T-helper 17 cell (primary cell): ENCODE data around the gene PRSS12. TPM values are rescaled to one million over a fixed set of nuclear protein-coding genes. Genes with fewer than 3 reads are reported as not detected.
"Not testable (repeated sequence)": the region's sequence is repeated elsewhere in the genome, so short reads cannot be mapped to it uniquely, and the experiment has no call there.

Source experiments
- ATAC-seq: fragments of 150-1000 bp; cut with Tn5 transposase; 2 replicates; pipeline ENCODE4 v1.10.0; 2021; ENCODE audit warnings: mild to moderate bottlenecking, moderate library complexity
- DNase-seq, 3 donors: peaks; one replicate each; pipeline versions ENCODE4 v3.0.0 to v3.0.0-alpha.2; 2020 to 2021
- H3K9me3 ChIP-seq: one replicate; pipeline ENCODE4 v1.7.0; 2013; ENCODE audit warnings: low read length, mild to moderate bottlenecking; ENCODE audit not compliant: control insufficient read depth, poor library complexity, severe bottlenecking
- H3K27ac Mint-ChIP-seq: one replicate; pipeline ENCODE4 v1.8.0; 2022; ENCODE audit warnings: mild to moderate bottlenecking, moderate library complexity, mixed read lengths
- H3K27me3 Mint-ChIP-seq: one replicate; pipeline ENCODE4 v1.8.0; 2022; ENCODE audit warnings: mixed read lengths
- H3K36me3 Mint-ChIP-seq: one replicate; pipeline ENCODE4 v1.8.0; 2022; ENCODE audit warnings: low read depth, mixed read lengths
- H3K4me1 Mint-ChIP-seq: one replicate; pipeline ENCODE4 v1.8.0; 2022; ENCODE audit warnings: mild to moderate bottlenecking, mixed read lengths
- H3K4me3 Mint-ChIP-seq: one replicate; pipeline ENCODE4 v1.8.0; 2022; ENCODE audit warnings: mild to moderate bottlenecking, moderate library complexity, mixed read lengths
- total RNA-seq, 4 donors: library from RNA in 2 of 4; stranded (reverse) in 2 of 4; gene quantifications; one replicate each; pipeline ENCODE4 v1.2.3 and lab custom pipeline; 2022 to 2026

PRSS12 gene
- total RNA-seq, 2 donors from 2014 or later: not detected

- Mint-ChIP-seq H3K4me3 (no peak overlapping the region), H3K4me1 (no peaks in the 10 kb centered on the region), H3K27ac (no peak overlapping the region), H3K27me3 (peaks cover 26% of the 10 kb centered on the region), H3K36me3 (no peaks in the 10 kb centered on the region)
- H3K9me3 ChIP-seq: no peaks in the 10 kb centered on the region
- ATAC-seq: no peak
- no peak for DNase-seq
Measured at GRCh38 chr4:118331352-118331751, 21.5 kb downstream of the PRSS12 start.

- Mint-ChIP-seq H3K27ac (no peak overlapping the region), H3K4me3 (no peak overlapping the region), H3K4me1 (no peaks in the 10 kb centered on the region), H3K27me3 (peaks cover 23% of the 10 kb centered on the region), H3K36me3 (no peaks in the 10 kb centered on the region)
- ATAC-seq (no peak), DNase-seq (no peak)
- H3K9me3 ChIP-seq: no peaks in the 10 kb centered on the region
Measured at GRCh38 chr4:118329849-118330248, 23.0 kb downstream of the PRSS12 start.

GRCh38 chr4:118327554-118328241, 25.1 kb downstream of the PRSS12 start:
- no peaks in the 10 kb centered on the region for H3K36me3 Mint-ChIP-seq
- H3K27me3 Mint-ChIP-seq: peaks cover 26% of the 10 kb centered on the region
- H3K4me3 Mint-ChIP-seq: no peak overlapping the region
- DNase-seq (no peak), ATAC-seq (no peak)
- H3K9me3 ChIP-seq: no peaks in the 10 kb centered on the region
- H3K4me1 Mint-ChIP-seq: no peaks in the 10 kb centered on the region
- no peak overlapping the region for H3K27ac Mint-ChIP-seq

GRCh38 chr4:118326585-118326984, 26.2 kb downstream of the PRSS12 start:
- DNase-seq (no peak), ATAC-seq (no peak)
- H3K27ac Mint-ChIP-seq: no peak overlapping the region
- H3K9me3 ChIP-seq: no peaks in the 10 kb centered on the region
- peaks cover 21% of the 10 kb centered on the region for H3K27me3 Mint-ChIP-seq
- H3K4me3 Mint-ChIP-seq: no peak overlapping the region
- no peaks in the 10 kb centered on the region for H3K4me1 Mint-ChIP-seq
- no peaks in the 10 kb centered on the region for H3K36me3 Mint-ChIP-seq

- Mint-ChIP-seq H3K27ac (no peak overlapping the region), H3K4me1 (no peaks in the 10 kb centered on the region), H3K4me3 (no peak overlapping the region), H3K27me3 (peaks cover 21% of the 10 kb centered on the region), H3K36me3 (no peaks in the 10 kb centered on the region)
- no peak for DNase-seq
- ATAC-seq: no peak
- no peaks in the 10 kb centered on the region for H3K9me3 ChIP-seq
Measured at GRCh38 chr4:118325431-118325830, 27.4 kb downstream of the PRSS12 start.

GRCh38 chr4:118322831-118323502, 29.8 kb downstream of the PRSS12 start:
- Mint-ChIP-seq H3K36me3 (no peaks in the 10 kb centered on the region), H3K4me1 (no peaks in the 10 kb centered on the region), H3K4me3 (no peak overlapping the region), H3K27me3 (peaks cover 39% of the 10 kb centered on the region), H3K27ac (no peak overlapping the region)
- ATAC-seq: no peak
- no peaks in the 10 kb centered on the region for H3K9me3 ChIP-seq
- DNase-seq: no peak

- Mint-ChIP-seq H3K27ac (no peak overlapping the region), H3K4me1 (no peaks in the 10 kb centered on the region), H3K4me3 (no peak overlapping the region), H3K36me3 (peaks cover 2% of the 10 kb centered on the region), H3K27me3 (peaks cover 37% of the 10 kb centered on the region)
- DNase-seq (no peak), ATAC-seq (no peak)
- H3K9me3 ChIP-seq: no peaks in the 10 kb centered on the region
Measured at GRCh38 chr4:118318931-118319330, 33.9 kb downstream of the PRSS12 start.

- DNase-seq: no peak
- no peaks in the 10 kb centered on the region for H3K9me3 ChIP-seq
- peaks cover 2% of the 10 kb centered on the region for H3K36me3 Mint-ChIP-seq
- H3K4me1 Mint-ChIP-seq: no peaks in the 10 kb centered on the region
- no peak overlapping the region for H3K27ac Mint-ChIP-seq
- peaks cover 33% of the 10 kb centered on the region for H3K27me3 Mint-ChIP-seq
- no peak for ATAC-seq
- no peak overlapping the region for H3K4me3 Mint-ChIP-seq
Measured at GRCh38 chr4:118317691-118318090, 35.1 kb downstream of the PRSS12 start.

GRCh38 chr4:118314221-118314620, 38.6 kb downstream of the PRSS12 start:
- Mint-ChIP-seq H3K27me3 (peaks cover 34% of the 10 kb centered on the region), H3K4me3 (no peak overlapping the region), H3K4me1 (no peaks in the 10 kb centered on the region), H3K36me3 (peaks cover 2% of the 10 kb centered on the region), H3K27ac (no peak overlapping the region)
- ATAC-seq: no peak
- no peaks in the 10 kb centered on the region for H3K9me3 ChIP-seq
- DNase-seq: no peak

- Mint-ChIP-seq H3K4me3 (no peak overlapping the region), H3K27me3 (peaks cover 28% of the 10 kb centered on the region), H3K4me1 (no peaks in the 10 kb centered on the region), H3K27ac (no peak overlapping the region), H3K36me3 (peaks cover 2% of the 10 kb centered on the region)
- ATAC-seq: no peak
- DNase-seq: no peak
- H3K9me3 ChIP-seq: no peaks in the 10 kb centered on the region
Measured at GRCh38 chr4:118313098-118313497, 39.7 kb downstream of the PRSS12 start.

- no peaks in the 10 kb centered on the region for H3K4me1 Mint-ChIP-seq
- H3K27me3 Mint-ChIP-seq: peaks cover 40% of the 10 kb centered on the region
- no peaks in the 10 kb centered on the region for H3K9me3 ChIP-seq
- no peaks in the 10 kb centered on the region for H3K36me3 Mint-ChIP-seq
- H3K4me3 Mint-ChIP-seq: no peak overlapping the region
- no peak for DNase-seq
- no peak for ATAC-seq
- H3K27ac Mint-ChIP-seq: no peak overlapping the region
Measured at GRCh38 chr4:118308306-118309030, 44.3 kb downstream of the PRSS12 start.

- ATAC-seq (no peak), DNase-seq (no peak)
- H3K9me3 ChIP-seq: no peaks in the 10 kb centered on the region
- Mint-ChIP-seq H3K27me3 (peaks cover 37% of the 10 kb centered on the region), H3K4me1 (no peaks in the 10 kb centered on the region), H3K36me3 (no peaks in the 10 kb centered on the region), H3K27ac (no peak overlapping the region), H3K4me3 (no peak overlapping the region)
Measured at GRCh38 chr4:118307643-118308042, 45.2 kb downstream of the PRSS12 start.

- H3K4me1 Mint-ChIP-seq, H3K9me3 ChIP-seq, H3K27ac Mint-ChIP-seq, DNase-seq, H3K27me3 Mint-ChIP-seq, H3K4me3 Mint-ChIP-seq, H3K36me3 Mint-ChIP-seq, ATAC-seq: not testable (repeated sequence)
Measured at GRCh38 chr4:118299619-118300018, 53.2 kb downstream of the PRSS12 start.
